Skeletal muscle tissue (tissue), 4 donors: Measurements from ENCODE around the gene DUSP6. TPM values are rescaled to one million over a fixed set of nuclear protein-coding genes. Genes with fewer than 3 reads are reported as not detected.
"Not testable (repeated sequence)": the region's sequence is repeated elsewhere in the genome, so short reads cannot be mapped to it uniquely, and the experiment has no call there.

Source experiments
- H3K27ac ChIP-seq: one replicate; pipeline ENCODE4 v1.7.0; 2013; ENCODE audit warnings: mild to moderate bottlenecking, low read depth, low read length, inconsistent platforms
- H3K27me3 ChIP-seq, 3 donors: one replicate each; pipeline ENCODE4 v1.7.0; 2013; ENCODE audit warnings: low read length in 3 of 3; ENCODE audit not compliant: control insufficient read depth in 3 of 3, insufficient read depth in 3 of 3
- H3K36me3 ChIP-seq, 3 donors: one replicate each; pipeline ENCODE4 v1.7.0; 2013; ENCODE audit warnings: low read length in 3 of 3; ENCODE audit not compliant: control insufficient read depth in 3 of 3, insufficient read depth in 3 of 3
- H3K4me1 ChIP-seq, 3 donors: one replicate each; pipeline ENCODE4 v1.7.0; 2013; ENCODE audit warnings: low read length in 3 of 3, mild to moderate bottlenecking in 3 of 3; ENCODE audit not compliant: control insufficient read depth in 3 of 3, insufficient read depth in 3 of 3
- H3K4me3 ChIP-seq, 3 donors: one replicate each; pipeline ENCODE4 v1.7.0; 2013; ENCODE audit warnings: low read length in 3 of 3
- H3K9ac ChIP-seq, 3 donors: one replicate each; pipeline ENCODE4 v1.7.0; 2013; ENCODE audit warnings: low read length in 3 of 3, mild to moderate bottlenecking in 3 of 3, moderate library complexity in 2 of 3, low read depth in 1 of 3
- H3K9me3 ChIP-seq, 3 donors: one replicate each; pipeline ENCODE4 v1.7.0; 2013; ENCODE audit warnings: low read length in 3 of 3; ENCODE audit not compliant: control insufficient read depth in 3 of 3
- total RNA-seq: library from RNA; depleted of rRNA; stranded (reverse); fragments of >200 nt; gene quantifications from one replicate; pipeline ENCODE4 v1.2.3, GENCODE V29; 2014
- donor health status: Osteomylitis.

DUSP6 gene
- total RNA-seq, 1 donor from 2014 or later: 44.9 TPM

- peak overlapping the region; percentile 66 for H3K27ac ChIP-seq
- H3K4me3 ChIP-seq: peak overlapping the region in 1 of 3 donors; percentile 28
- H3K27me3 ChIP-seq: peaks cover 31 to 36% (median 35%) of the 10 kb centered on the region in 3 donors
- H3K9me3 ChIP-seq: no peaks in the 10 kb centered on the region
- H3K36me3 ChIP-seq: peaks cover 0 to 5% (median 0%) of the 10 kb centered on the region in 3 donors
- peaks cover 24 to 32% (median 31%) of the 10 kb centered on the region in 3 donors for H3K4me1 ChIP-seq
- H3K9ac ChIP-seq: no peak overlapping the region
Measured at GRCh38 chr12:89346741-89347324, 5.5 kb downstream of the DUSP6 start.

- H3K4me3 ChIP-seq: peak overlapping the region in 1 of 3 donors; percentile 7
- peaks cover 26 to 28% (median 28%) of the 10 kb centered on the region in 3 donors for H3K27me3 ChIP-seq
- H3K36me3 ChIP-seq: peaks cover 0 to 5% (median 0%) of the 10 kb centered on the region in 3 donors
- H3K27ac ChIP-seq: peak overlapping the region; percentile 66
- H3K9me3 ChIP-seq: no peaks in the 10 kb centered on the region
- no peak overlapping the region for H3K9ac ChIP-seq
- peaks cover 22 to 27% (median 26%) of the 10 kb centered on the region in 3 donors for H3K4me1 ChIP-seq
Measured at GRCh38 chr12:89345830-89346740, 6.2 kb downstream of the DUSP6 start.

GRCh38 chr12:89345376-89345775 lies 6.9 kb downstream of the DUSP6 start:
- Histone ChIP-seq H3K4me1 (peaks cover 21 to 24% (median 22%) of the 10 kb centered on the region in 3 donors), H3K4me3 (no peak overlapping the region), H3K36me3 (peaks cover 0 to 5% (median 0%) of the 10 kb centered on the region in 3 donors), H3K9ac (no peak overlapping the region), H3K9me3 (no peaks in the 10 kb centered on the region), H3K27ac (peak overlapping the region; percentile 66), H3K27me3 (peaks cover 19 to 21% (median 20%) of the 10 kb centered on the region in 3 donors)

- no peak overlapping the region for H3K9ac ChIP-seq
- H3K9me3 ChIP-seq: no peaks in the 10 kb centered on the region
- H3K27ac ChIP-seq: no peak overlapping the region
- H3K4me3 ChIP-seq: no peak overlapping the region
- H3K36me3 ChIP-seq: peaks cover 0 to 5% (median 0%) of the 10 kb centered on the region in 3 donors
- H3K27me3 ChIP-seq: peaks cover 15 to 16% (median 15%) of the 10 kb centered on the region in 3 donors
- H3K4me1 ChIP-seq: peaks cover 21 to 22% (median 22%) of the 10 kb centered on the region in 3 donors
Measured at GRCh38 chr12:89344862-89345202, 7.5 kb downstream of the DUSP6 start.

- H3K36me3 ChIP-seq: peaks cover 0 to 5% (median 0%) of the 10 kb centered on the region in 3 donors
- H3K27me3 ChIP-seq: peaks cover 10 to 12% (median 11%) of the 10 kb centered on the region in 3 donors
- no peak overlapping the region for H3K27ac ChIP-seq
- H3K9ac ChIP-seq: no peak overlapping the region
- H3K4me1 ChIP-seq: peaks cover 18 to 22% (median 19%) of the 10 kb centered on the region in 3 donors
- H3K4me3 ChIP-seq: no peak overlapping the region
- no peaks in the 10 kb centered on the region for H3K9me3 ChIP-seq
Measured at GRCh38 chr12:89344043-89344861, 8.0 kb downstream of the DUSP6 start.

GRCh38 chr12:89343127-89343526 lies 9.2 kb downstream of the DUSP6 start:
- Histone ChIP-seq H3K4me3 (no peak overlapping the region), H3K9ac (no peak overlapping the region), H3K4me1 (peaks cover 13 to 17% (median 15%) of the 10 kb centered on the region in 3 donors), H3K27me3 (peaks cover 0 to 7% (median 5%) of the 10 kb centered on the region in 3 donors), H3K36me3 (no peaks in the 10 kb centered on the region), H3K27ac (no peak overlapping the region), H3K9me3 (no peaks in the 10 kb centered on the region)

- H3K27me3 ChIP-seq: peaks cover 0 to 3% (median 0%) of the 10 kb centered on the region in 3 donors
- peaks cover 6 to 10% (median 8%) of the 10 kb centered on the region in 3 donors for H3K4me1 ChIP-seq
- H3K9ac ChIP-seq: no peak overlapping the region
- H3K27ac ChIP-seq: no peak overlapping the region
- no peaks in the 10 kb centered on the region for H3K9me3 ChIP-seq
- H3K4me3 ChIP-seq: no peak overlapping the region
- H3K36me3 ChIP-seq: no peaks in the 10 kb centered on the region
Measured at GRCh38 chr12:89340861-89341260, 11.4 kb downstream of the DUSP6 start.

GRCh38 chr12:89339526-89339925 lies 12.8 kb downstream of the DUSP6 start:
- peaks cover 0 to under 1% (median 0%) of the 10 kb centered on the region in 3 donors for H3K4me1 ChIP-seq
- H3K36me3 ChIP-seq: no peaks in the 10 kb centered on the region
- H3K9ac ChIP-seq: no peak overlapping the region
- H3K27ac ChIP-seq: peak overlapping the region; percentile 33
- H3K4me3 ChIP-seq: peak overlapping the region in 1 of 3 donors; percentile 9
- H3K9me3 ChIP-seq: no peaks in the 10 kb centered on the region
- H3K27me3 ChIP-seq: no peaks in the 10 kb centered on the region

GRCh38 chr12:89337136-89337535 lies 15.2 kb downstream of the DUSP6 start:
- H3K36me3 ChIP-seq, H3K9ac ChIP-seq, H3K27me3 ChIP-seq, H3K27ac ChIP-seq, H3K9me3 ChIP-seq, H3K4me1 ChIP-seq, H3K4me3 ChIP-seq: not testable (repeated sequence)
